ENCODE measurements around the gene PMP22.

PMP22 gene

DNA sequence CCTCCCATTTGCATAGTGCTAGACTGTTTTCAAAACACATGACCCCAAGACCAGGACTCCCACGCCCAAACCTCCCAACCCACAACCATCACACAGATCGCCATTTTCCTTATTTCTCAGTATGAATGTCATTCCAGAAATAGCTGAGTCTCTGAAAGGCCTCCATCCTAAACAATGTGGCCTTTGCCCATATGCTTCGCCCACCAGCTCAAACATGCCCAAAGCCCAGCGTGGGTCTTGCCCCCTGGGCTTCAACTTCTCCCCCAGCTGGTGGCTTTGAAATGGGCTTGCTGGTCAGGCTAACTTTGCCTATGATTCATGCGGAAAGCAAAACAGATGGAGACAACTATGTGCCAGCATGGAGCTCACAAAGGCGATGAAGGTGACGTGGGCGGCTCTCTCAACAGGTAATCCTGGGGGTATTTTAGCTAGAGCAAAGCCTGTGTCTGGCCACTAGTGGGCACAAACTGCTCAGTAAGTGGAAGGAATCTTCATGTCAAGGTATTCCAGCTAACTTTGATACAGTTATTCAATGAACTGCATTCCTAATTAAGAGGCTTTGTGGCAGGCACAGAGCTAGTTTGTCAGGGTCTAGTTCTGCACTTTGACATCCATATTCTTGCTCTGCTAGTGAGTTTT is 17.1 kb downstream of the PMP22 start:
- no peak overlapping the region for H3K9ac ChIP-seq (ENCODE audit: low read length)
- H3K36me3 ChIP-seq (ENCODE audit: control insufficient read depth, low read depth, low read length), result no peaks in the 10 kb centered on the region
- no peaks in the 10 kb centered on the region for H3K9me3 ChIP-seq (ENCODE audit: control insufficient read depth, low read depth, low read length)
- H3K27ac ChIP-seq (ENCODE audit: low read length), result no peak overlapping the region
- no peaks in the 10 kb centered on the region for H3K4me1 ChIP-seq (ENCODE audit: control insufficient read depth, low read depth, low read length)
- H3K27me3 ChIP-seq (ENCODE audit: control insufficient read depth, insufficient read depth, low read length), result no peaks in the 10 kb centered on the region
- H3K4me3 ChIP-seq (ENCODE audit: low read length), result no peak overlapping the region

GRCh38 chr17:15245054-15245453 is 20.1 kb downstream of the PMP22 start:
- Histone ChIP-seq H3K27ac (ENCODE audit: low read length) (no peak overlapping the region), H3K27me3 (ENCODE audit: control insufficient read depth, insufficient read depth, low read length) (no peaks in the 10 kb centered on the region), H3K4me1 (ENCODE audit: control insufficient read depth, low read depth, low read length) (no peaks in the 10 kb centered on the region), H3K9me3 (ENCODE audit: control insufficient read depth, low read depth, low read length) (no peaks in the 10 kb centered on the region), H3K4me3 (ENCODE audit: low read length) (no peak overlapping the region), H3K36me3 (ENCODE audit: control insufficient read depth, low read depth, low read length) (no peaks in the 10 kb centered on the region), H3K9ac (ENCODE audit: low read length) (no peak overlapping the region)

- H3K9me3 ChIP-seq (ENCODE audit: control insufficient read depth, low read depth, low read length), result no peaks in the 10 kb centered on the region
- H3K27me3 ChIP-seq (ENCODE audit: control insufficient read depth, insufficient read depth, low read length), result no peaks in the 10 kb centered on the region
- H3K9ac ChIP-seq (ENCODE audit: low read length), result no peak overlapping the region
- no peak overlapping the region for H3K27ac ChIP-seq (ENCODE audit: low read length)
- H3K4me3 ChIP-seq (ENCODE audit: low read length), result no peak overlapping the region
- H3K36me3 ChIP-seq (ENCODE audit: control insufficient read depth, low read depth, low read length), result no peaks in the 10 kb centered on the region
- H3K4me1 ChIP-seq (ENCODE audit: control insufficient read depth, low read depth, low read length), result no peaks in the 10 kb centered on the region
Measured at GRCh38 chr17:15240644-15241043, 24.5 kb downstream of the PMP22 start.

DNA sequence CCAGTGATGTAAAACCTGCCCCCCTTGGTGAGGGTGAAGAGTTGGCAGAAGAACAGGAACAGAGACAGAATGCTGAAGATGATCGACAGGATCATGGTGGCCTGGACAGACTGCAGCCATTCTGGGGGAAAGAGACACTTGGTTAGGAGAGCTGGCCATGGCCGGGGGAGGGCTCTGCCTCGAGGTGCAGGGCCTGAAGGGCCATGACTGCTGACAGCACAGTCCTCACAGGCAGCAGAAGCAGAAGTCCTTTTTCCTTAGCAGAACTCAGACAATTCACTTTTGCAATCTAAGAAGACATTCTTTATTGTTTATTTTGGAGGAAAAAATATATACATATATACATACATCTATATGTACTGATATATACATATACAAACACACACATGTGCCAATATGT is 25.6 kb downstream of the PMP22 start:
- Histone ChIP-seq H3K9me3 (ENCODE audit: control insufficient read depth, low read depth, low read length) (no peaks in the 10 kb centered on the region), H3K27ac (ENCODE audit: low read length) (no peak overlapping the region), H3K4me3 (ENCODE audit: low read length) (no peak overlapping the region), H3K9ac (ENCODE audit: low read length) (no peak overlapping the region), H3K36me3 (ENCODE audit: control insufficient read depth, low read depth, low read length) (no peaks in the 10 kb centered on the region), H3K27me3 (ENCODE audit: control insufficient read depth, insufficient read depth, low read length) (no peaks in the 10 kb centered on the region), H3K4me1 (ENCODE audit: control insufficient read depth, low read depth, low read length) (no peaks in the 10 kb centered on the region)

- H3K9ac ChIP-seq (ENCODE audit: low read length), result no peak overlapping the region
- H3K27ac ChIP-seq (ENCODE audit: low read length), result no peak overlapping the region
- H3K36me3 ChIP-seq (ENCODE audit: control insufficient read depth, low read depth, low read length), result no peaks in the 10 kb centered on the region
- H3K4me1 ChIP-seq (ENCODE audit: control insufficient read depth, low read depth, low read length), result no peaks in the 10 kb centered on the region
- no peaks in the 10 kb centered on the region for H3K27me3 ChIP-seq (ENCODE audit: control insufficient read depth, insufficient read depth, low read length)
- H3K9me3 ChIP-seq (ENCODE audit: control insufficient read depth, low read depth, low read length), result no peaks in the 10 kb centered on the region
- no peak overlapping the region for H3K4me3 ChIP-seq (ENCODE audit: low read length)
Measured at GRCh38 chr17:15238676-15239422, 26.3 kb downstream of the PMP22 start.

GRCh38 chr17:15238057-15238456 is 27.1 kb downstream of the PMP22 start:
- H3K9me3 ChIP-seq (ENCODE audit: control insufficient read depth, low read depth, low read length), result no peaks in the 10 kb centered on the region
- no peaks in the 10 kb centered on the region for H3K4me1 ChIP-seq (ENCODE audit: control insufficient read depth, low read depth, low read length)
- H3K4me3 ChIP-seq (ENCODE audit: low read length), result no peak overlapping the region
- no peak overlapping the region for H3K27ac ChIP-seq (ENCODE audit: low read length)
- H3K36me3 ChIP-seq (ENCODE audit: control insufficient read depth, low read depth, low read length), result no peaks in the 10 kb centered on the region
- no peak overlapping the region for H3K9ac ChIP-seq (ENCODE audit: low read length)
- no peaks in the 10 kb centered on the region for H3K27me3 ChIP-seq (ENCODE audit: control insufficient read depth, insufficient read depth, low read length)

- Histone ChIP-seq H3K4me3 (ENCODE audit: low read length) (no peak overlapping the region), H3K4me1 (ENCODE audit: control insufficient read depth, low read depth, low read length) (no peaks in the 10 kb centered on the region), H3K9ac (ENCODE audit: low read length) (no peak overlapping the region), H3K27ac (ENCODE audit: low read length) (no peak overlapping the region), H3K27me3 (ENCODE audit: control insufficient read depth, insufficient read depth, low read length) (no peaks in the 10 kb centered on the region), H3K9me3 (ENCODE audit: control insufficient read depth, low read depth, low read length) (no peaks in the 10 kb centered on the region), H3K36me3 (ENCODE audit: control insufficient read depth, low read depth, low read length) (no peaks in the 10 kb centered on the region)
Measured at GRCh38 chr17:15237106-15237425, 28.1 kb downstream of the PMP22 start.

- H3K27ac ChIP-seq (ENCODE audit: low read length), result no peak overlapping the region
- H3K4me1 ChIP-seq (ENCODE audit: control insufficient read depth, low read depth, low read length), result no peaks in the 10 kb centered on the region
Measured at GRCh38 chr17:15236281-15237105, 28.6 kb downstream of the PMP22 start.

GRCh38 chr17:15233971-15234370 is 31.2 kb downstream of the PMP22 start:
- Histone ChIP-seq H3K4me1 (ENCODE audit: control insufficient read depth, low read depth, low read length) (no peaks in the 10 kb centered on the region), H3K9ac (ENCODE audit: low read length) (no peak overlapping the region), H3K36me3 (ENCODE audit: control insufficient read depth, low read depth, low read length) (no peaks in the 10 kb centered on the region), H3K27me3 (ENCODE audit: control insufficient read depth, insufficient read depth, low read length) (no peaks in the 10 kb centered on the region), H3K9me3 (ENCODE audit: control insufficient read depth, low read depth, low read length) (no peaks in the 10 kb centered on the region), H3K27ac (ENCODE audit: low read length) (no peak overlapping the region), H3K4me3 (ENCODE audit: low read length) (no peak overlapping the region)

More at GRCh38 chr17:15236281-15237105, 28.6 kb downstream of the PMP22 start:
- Histone ChIP-seq H3K27me3 (ENCODE audit: control insufficient read depth, insufficient read depth, low read length) (no peaks in the 10 kb centered on the region), H3K9me3 (ENCODE audit: control insufficient read depth, low read depth, low read length) (no peaks in the 10 kb centered on the region), H3K4me3 (ENCODE audit: low read length) (no peak overlapping the region), H3K36me3 (ENCODE audit: control insufficient read depth, low read depth, low read length) (no peaks in the 10 kb centered on the region), H3K9ac (ENCODE audit: low read length) (no peak overlapping the region)

GRCh38 chr17:15233022-15233805 is 31.9 kb downstream of the PMP22 start:
- no peak overlapping the region for H3K4me3 ChIP-seq (ENCODE audit: low read length)
- H3K27me3 ChIP-seq (ENCODE audit: control insufficient read depth, insufficient read depth, low read length), result no peaks in the 10 kb centered on the region
- H3K9ac ChIP-seq (ENCODE audit: low read length), result no peak overlapping the region
- H3K36me3 ChIP-seq (ENCODE audit: control insufficient read depth, low read depth, low read length), result no peaks in the 10 kb centered on the region
- H3K4me1 ChIP-seq (ENCODE audit: control insufficient read depth, low read depth, low read length), result no peaks in the 10 kb centered on the region
- H3K27ac ChIP-seq (ENCODE audit: low read length), result no peak overlapping the region
- H3K9me3 ChIP-seq (ENCODE audit: control insufficient read depth, low read depth, low read length), result no peaks in the 10 kb centered on the region

DNA sequence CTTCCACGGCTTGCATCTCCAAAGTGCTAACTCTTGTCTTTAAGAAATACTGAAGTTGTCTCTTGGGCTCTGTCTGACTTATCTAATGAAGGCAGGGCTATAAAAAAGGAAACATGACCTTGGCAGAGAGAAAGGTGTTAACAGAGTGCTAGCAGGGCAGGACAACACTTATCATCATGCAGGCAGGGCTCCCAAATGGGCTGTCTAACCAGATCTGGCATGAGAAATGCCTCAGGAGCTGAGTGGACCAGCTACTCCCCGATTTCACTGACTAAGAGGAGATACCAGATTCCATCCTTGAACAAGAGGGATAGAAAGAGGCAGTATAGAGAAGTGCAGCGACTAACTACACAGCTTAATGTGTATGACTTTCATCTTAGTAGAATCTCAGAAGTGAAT is 32.6 kb downstream of the PMP22 start:
- H3K27ac ChIP-seq (ENCODE audit: low read length), result no peak overlapping the region
- no peak overlapping the region for H3K9ac ChIP-seq (ENCODE audit: low read length)
- H3K9me3 ChIP-seq (ENCODE audit: control insufficient read depth, low read depth, low read length), result no peaks in the 10 kb centered on the region
- H3K27me3 ChIP-seq (ENCODE audit: control insufficient read depth, insufficient read depth, low read length), result no peaks in the 10 kb centered on the region
- H3K36me3 ChIP-seq (ENCODE audit: control insufficient read depth, low read depth, low read length), result no peaks in the 10 kb centered on the region
- no peaks in the 10 kb centered on the region for H3K4me1 ChIP-seq (ENCODE audit: control insufficient read depth, low read depth, low read length)
- H3K4me3 ChIP-seq (ENCODE audit: low read length), result no peak overlapping the region

Data from iPS-18a (cell line).